ENCODE results near the gene KCNMA1.

GRCh38 chr10:77118603-77119282 is 518.9 kb downstream of the KCNMA1 start:
- TF ChIP-seq NFIC (IDR thresholded peaks at IDR 0.05), result no peak
- TF ChIP-seq EP300 (IDR thresholded peaks at IDR 0.05; ENCODE audit: borderline replicate concordance), result no peak

All from Ishikawa (cell line).